Adipocyte (in vitro differentiated cells): ENCODE results near the gene HIF1A.
"Not testable (repeated sequence)": the region's sequence is repeated elsewhere in the genome, so short reads cannot be mapped to it uniquely, and the experiment has no call there.

ENCODE experiments used
- DNase-seq: peaks from one replicate; pipeline ENCODE4 v3.0.0-alpha.2; 2015; ENCODE audit warnings: low read depth
- H3K27me3 ChIP-seq: replicated peaks from 2 replicates; pipeline ENCODE4 v1.7.0; 2013; ENCODE audit warnings: mild to moderate bottlenecking, low read length, moderate library complexity; ENCODE audit not compliant: control insufficient read depth, insufficient read depth
- H3K36me3 ChIP-seq: 2 replicates; pipeline ENCODE4 v1.7.0; 2013; ENCODE audit warnings: low read length, mild to moderate bottlenecking, moderate library complexity; ENCODE audit not compliant: control insufficient read depth, insufficient read depth, severe bottlenecking
- H3K4me1 ChIP-seq: 2 replicates; pipeline ENCODE4 v1.7.0; 2013; ENCODE audit warnings: mild to moderate bottlenecking, low read length, moderate library complexity; ENCODE audit not compliant: control insufficient read depth, insufficient read depth
- H3K4me3 ChIP-seq: 2 replicates; pipeline ENCODE4 v1.7.0; 2013; ENCODE audit warnings: mild to moderate bottlenecking, low read length, moderate library complexity
- H3K9ac ChIP-seq: 2 replicates; pipeline ENCODE4 v1.7.0; 2013; ENCODE audit warnings: mild to moderate bottlenecking, low read length, moderate library complexity
- H3K9me3 ChIP-seq: 2 replicates; pipeline ENCODE4 v1.7.0; 2013; ENCODE audit warnings: mild to moderate bottlenecking, low read length, moderate library complexity; ENCODE audit not compliant: control insufficient read depth

The HIF1A gene

GRCh38 chr14:61699027-61699426 is 3.7 kb downstream of the HIF1A start:
- Histone ChIP-seq H3K27me3 (no peaks in the 10 kb centered on the region), H3K4me1 (peaks cover 29% of the 10 kb centered on the region), H3K9ac (peak overlapping the region; percentile 97), H3K9me3 (no peaks in the 10 kb centered on the region), H3K36me3 (no peaks in the 10 kb centered on the region), H3K4me3 (peak overlapping the region; percentile 95)
- peak; percentile 24 for DNase-seq

GRCh38 chr14:61700104-61700886 is 5.0 kb downstream of the HIF1A start:
- DNase-seq = peak; percentile 42
- no peaks in the 10 kb centered on the region for H3K27me3 ChIP-seq
- peak overlapping the region; percentile 97 for H3K9ac ChIP-seq
- no peaks in the 10 kb centered on the region for H3K9me3 ChIP-seq
- peaks cover 34% of the 10 kb centered on the region for H3K4me1 ChIP-seq
- no peaks in the 10 kb centered on the region for H3K36me3 ChIP-seq
- H3K4me3 ChIP-seq = peak overlapping the region; percentile 95

GRCh38 chr14:61701946-61702345 is 6.6 kb downstream of the HIF1A start:
- Histone ChIP-seq H3K9ac (peak overlapping the region; percentile 97), H3K27me3 (no peaks in the 10 kb centered on the region), H3K4me3 (peak overlapping the region; percentile 95), H3K9me3 (no peaks in the 10 kb centered on the region), H3K36me3 (no peaks in the 10 kb centered on the region), H3K4me1 (peaks cover 50% of the 10 kb centered on the region)
- DNase-seq = peak; percentile 8

- DNase-seq = peak; percentile 22
- Histone ChIP-seq H3K27me3 (no peaks in the 10 kb centered on the region), H3K9ac (peak overlapping the region; percentile 52), H3K4me3 (peak overlapping the region; percentile 95), H3K4me1 (peaks cover 52% of the 10 kb centered on the region), H3K36me3 (no peaks in the 10 kb centered on the region), H3K9me3 (no peaks in the 10 kb centered on the region)
Measured at GRCh38 chr14:61703342-61704129, 8.2 kb downstream of the HIF1A start.

GRCh38 chr14:61704554-61704953 is 9.2 kb downstream of the HIF1A start:
- Histone ChIP-seq H3K4me3 (peak overlapping the region; percentile 95), H3K9me3 (no peaks in the 10 kb centered on the region), H3K4me1 (peaks cover 58% of the 10 kb centered on the region), H3K36me3 (no peaks in the 10 kb centered on the region), H3K27me3 (no peaks in the 10 kb centered on the region), H3K9ac (peak overlapping the region; percentile 31)
- peak; percentile 27 for DNase-seq

GRCh38 chr14:61705017-61705416 is 9.7 kb downstream of the HIF1A start:
- Histone ChIP-seq H3K9me3 (no peaks in the 10 kb centered on the region), H3K27me3 (no peaks in the 10 kb centered on the region), H3K4me1 (peaks cover 62% of the 10 kb centered on the region), H3K4me3 (peak overlapping the region; percentile 95), H3K9ac (peak overlapping the region; percentile 6), H3K36me3 (no peaks in the 10 kb centered on the region)
- peak; percentile 39 for DNase-seq

GRCh38 chr14:61706096-61706690 is 10.9 kb downstream of the HIF1A start:
- Histone ChIP-seq H3K36me3 (no peaks in the 10 kb centered on the region), H3K4me1 (peaks cover 64% of the 10 kb centered on the region), H3K9ac (peak overlapping the region; percentile 40), H3K27me3 (no peaks in the 10 kb centered on the region), H3K9me3 (no peaks in the 10 kb centered on the region), H3K4me3 (peak overlapping the region; percentile 95)
- peak; percentile 36 for DNase-seq

- not testable (repeated sequence) for DNase-seq, H3K27me3 ChIP-seq, H3K36me3 ChIP-seq, H3K4me3 ChIP-seq, H3K9ac ChIP-seq, H3K9me3 ChIP-seq
- peaks cover 76% of the 10 kb centered on the region for H3K4me1 ChIP-seq
Measured at GRCh38 chr14:61707774-61708173, 12.5 kb downstream of the HIF1A start.

- H3K9ac ChIP-seq, DNase-seq, H3K27me3 ChIP-seq, H3K36me3 ChIP-seq, H3K9me3 ChIP-seq, H3K4me3 ChIP-seq: not testable (repeated sequence)
- H3K4me1 ChIP-seq = peaks cover 76% of the 10 kb centered on the region
Measured at GRCh38 chr14:61708693-61709092, 13.4 kb downstream of the HIF1A start.

GRCh38 chr14:61710853-61711817 is 15.8 kb downstream of the HIF1A start:
- H3K4me1 ChIP-seq = peaks cover 73% of the 10 kb centered on the region
- H3K4me3 ChIP-seq = peak overlapping the region; percentile 63
- H3K9ac ChIP-seq = peak overlapping the region; percentile 2
- DNase-seq = no peak
- H3K36me3 ChIP-seq = no peaks in the 10 kb centered on the region
- H3K27me3 ChIP-seq = no peaks in the 10 kb centered on the region
- H3K9me3 ChIP-seq = no peaks in the 10 kb centered on the region
